ENCODE data around the gene EXOC8. TPM values are rescaled to one million over a fixed set of nuclear protein-coding genes. Genes with fewer than 3 reads are reported as not detected.
"Not testable (repeated sequence)": the region's sequence is repeated elsewhere in the genome, so short reads cannot be mapped to it uniquely, and the experiment has no call there.

EXOC8 gene
- total RNA-seq, 4 donors from 2014 or later = 11.8 to 15.3 (median 14.4) TPM

GRCh38 chr1:231354330-231355020 is 16.8 kb upstream of the EXOC8 start:
- TF ChIP-seq CTCF (IDR thresholded peaks at IDR 0.05) (no peak), EP300 (IDR thresholded peaks at IDR 0.05) (no peak), POLR2AphosphoS5 (IDR thresholded peaks at IDR 0.05) (no peak), POLR2A (IDR thresholded peaks at IDR 0.05) (no peak)

GRCh38 chr1:231353086-231353485 is 15.4 kb upstream of the EXOC8 start:
- H3K36me3 ChIP-seq = peaks cover 1 to 48% of the 10 kb centered on the region in 2 donors
- WGBS, 2 donors (ENCODE audit: low coverage in 1 of 2) = 60% methylated on average over 1 to 2 of the region's 2 CpGs
- ATAC-seq = no peak
- TF ChIP-seq POLR2AphosphoS5 (IDR thresholded peaks at IDR 0.05) (no peak), EP300 (IDR thresholded peaks at IDR 0.05) (no peak), POLR2A (IDR thresholded peaks at IDR 0.05) (no peak), CTCF (IDR thresholded peaks at IDR 0.05) (no peak)
- no peaks in the 10 kb centered on the region for H3K9me3 ChIP-seq
- peaks cover 0 to 8% (median 0%) of the 10 kb centered on the region in 3 donors for H3K4me1 ChIP-seq
- H3K4me3 ChIP-seq = no peak overlapping the region
- H3K27ac ChIP-seq = no peak overlapping the region
- H3K27me3 ChIP-seq = no peaks in the 10 kb centered on the region

More at GRCh38 chr1:231354330-231355020, 16.8 kb upstream of the EXOC8 start:
- no peak overlapping the region for H3K4me3 ChIP-seq
- ATAC-seq = no peak
- H3K27me3 ChIP-seq = no peaks in the 10 kb centered on the region
- no peak overlapping the region for H3K27ac ChIP-seq
- H3K36me3 ChIP-seq = peaks cover 0 to 36% of the 10 kb centered on the region in 2 donors
- WGBS, 2 donors (ENCODE audit: low coverage in 1 of 2) = 54 to 75% methylated on average over 5 of the region's 5 CpGs
- H3K9me3 ChIP-seq = no peaks in the 10 kb centered on the region
- H3K4me1 ChIP-seq = peaks cover 0 to 15% (median 0%) of the 10 kb centered on the region in 3 donors

GRCh38 chr1:231351816-231352215 is 14.2 kb upstream of the EXOC8 start:
- Histone ChIP-seq H3K4me3 (no peak overlapping the region), H3K27ac (no peak overlapping the region), H3K36me3 (peaks cover 7 to 57% of the 10 kb centered on the region in 2 donors), H3K9me3 (no peaks in the 10 kb centered on the region), H3K4me1 (no peaks in the 10 kb centered on the region), H3K27me3 (no peaks in the 10 kb centered on the region)
- 40 to 60% methylated on average over 1 to 2 of the region's 2 CpGs for WGBS, 2 donors (ENCODE audit: low coverage in 1 of 2)
- no peak for ATAC-seq
- TF ChIP-seq POLR2A (IDR thresholded peaks at IDR 0.05) (no peak), EP300 (IDR thresholded peaks at IDR 0.05) (no peak), POLR2AphosphoS5 (IDR thresholded peaks at IDR 0.05) (no peak), CTCF (IDR thresholded peaks at IDR 0.05) (no peak)

GRCh38 chr1:231348856-231349255 is 11.2 kb upstream of the EXOC8 start:
- not testable (repeated sequence) for H3K4me1 ChIP-seq, ATAC-seq, H3K27ac ChIP-seq, H3K4me3 ChIP-seq, H3K9me3 ChIP-seq, H3K27me3 ChIP-seq
- H3K36me3 ChIP-seq = peaks cover 7 to 71% of the 10 kb centered on the region in 2 donors
- WGBS, 2 donors (ENCODE audit: low coverage in 1 of 2) = 78 to 100% methylated on average over 1 of the region's 1 CpG

- Histone ChIP-seq H3K4me1 (no peaks in the 10 kb centered on the region), H3K27ac (no peak overlapping the region), H3K4me3 (no peak overlapping the region), H3K9me3 (no peaks in the 10 kb centered on the region), H3K27me3 (no peaks in the 10 kb centered on the region), H3K36me3 (peaks cover 7 to 74% of the 10 kb centered on the region in 2 donors)
- TF ChIP-seq POLR2AphosphoS5 (IDR thresholded peaks at IDR 0.05) (no peak), POLR2A (IDR thresholded peaks at IDR 0.05) (no peak), CTCF (IDR thresholded peaks at IDR 0.05) (no peak), EP300 (IDR thresholded peaks at IDR 0.05) (no peak)
- WGBS, 2 donors (ENCODE audit: low coverage in 1 of 2) = 96 to 100% methylated on average over 2 to 4 of the region's 4 CpGs
- ATAC-seq = no peak
Measured at GRCh38 chr1:231348442-231348841, 10.8 kb upstream of the EXOC8 start.
